GM04504 (cell line): ENCODE results near the gene UBE2O.

Experiments used
- DNase-seq: peaks from one replicate; pipeline ENCODE4 v3.0.0-alpha.2; 2012; ENCODE audit warnings: low read depth

Gene UBE2O

DNA sequence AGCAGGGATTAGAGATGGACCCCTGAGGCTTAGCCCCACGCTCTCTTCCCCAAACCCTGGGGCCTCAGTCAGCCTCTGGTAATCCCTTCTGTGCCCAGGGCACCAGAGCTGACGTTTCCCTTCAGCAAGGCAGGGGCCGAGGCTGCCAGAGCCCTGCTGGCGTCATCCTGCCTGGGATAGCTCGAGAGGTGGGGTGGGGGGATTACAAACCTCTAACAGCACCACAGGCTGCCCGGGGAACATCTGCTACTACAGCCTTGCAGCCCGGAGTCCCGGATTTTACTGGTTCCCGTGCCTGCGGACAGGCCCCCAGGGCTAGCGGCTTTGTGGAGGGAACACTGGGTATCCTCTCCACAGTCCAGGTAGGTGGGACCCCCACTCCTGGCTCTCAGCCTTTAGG lies 14.4 kb upstream of the UBE2O start, which contains the start of gene AANAT:
TSS of gene AANAT (plus strand) at position 238 of the 400 bp plus-strand sequence. CDS start 1,144 bp downstream, outside the sequence.
- no peak for DNase-seq

- no peak for DNase-seq
These were observed 13.8 kb upstream of the UBE2O start for GRCh38 chr17:76466775-76467130.

DNA sequence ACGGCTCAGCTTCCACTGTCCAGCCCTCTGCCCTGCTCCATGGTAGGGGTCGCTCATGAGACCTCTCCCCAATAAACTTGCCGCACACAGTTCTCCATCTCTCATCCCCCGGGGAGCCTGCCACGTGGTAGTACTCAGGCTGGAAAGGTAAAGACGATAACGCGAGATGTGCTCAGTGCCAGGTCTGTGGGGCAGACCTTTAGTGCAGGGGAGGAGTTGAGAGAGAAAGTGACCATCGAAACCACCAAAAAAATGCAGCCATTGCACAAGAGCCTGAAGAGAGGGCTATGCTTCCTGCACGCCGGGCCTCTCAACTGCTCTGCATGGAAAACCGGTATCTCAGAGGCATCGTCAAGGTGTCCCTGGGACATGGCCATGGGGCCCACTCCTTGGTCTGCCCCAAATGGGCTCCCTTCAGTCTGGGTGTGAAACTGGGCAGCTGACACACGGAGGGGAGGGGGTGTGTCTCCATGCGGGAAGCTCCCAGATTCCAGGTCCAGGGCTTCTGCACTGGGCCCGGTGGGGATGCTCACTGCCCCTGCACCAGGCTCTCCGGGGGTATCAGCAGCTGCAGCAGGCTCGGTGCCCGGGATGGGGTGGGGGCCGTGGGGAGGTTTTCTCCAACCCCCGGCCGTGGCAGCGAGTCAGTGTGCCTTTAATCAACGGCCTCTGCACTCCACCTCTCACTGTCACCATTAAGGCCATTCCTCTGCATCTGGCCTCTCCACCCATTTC lies 9.8 kb upstream of the UBE2O start:
- DNase-seq: no peak

GRCh38 chr17:76461765-76462555 lies 9.0 kb upstream of the UBE2O start:
- DNase-seq: no peak

DNA sequence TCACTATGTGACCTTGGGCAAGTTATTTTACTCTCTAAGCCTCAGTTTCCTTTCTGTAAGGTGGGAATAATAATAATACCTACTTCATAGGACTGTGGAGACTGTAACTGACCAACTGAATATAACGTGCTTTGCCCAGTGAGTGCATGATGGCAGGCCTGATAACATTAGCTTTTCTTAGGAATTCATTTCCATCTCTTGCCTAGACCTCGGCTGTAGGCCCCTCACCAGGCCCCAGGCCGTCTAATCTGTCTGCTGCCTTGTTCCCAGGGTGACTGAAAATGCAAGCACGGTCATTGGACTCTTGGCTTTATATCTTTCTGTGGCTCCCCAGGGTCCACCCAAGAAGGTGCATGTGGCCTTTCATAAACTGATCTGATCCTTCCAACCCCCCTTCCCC lies 6.7 kb upstream of the UBE2O start:
- DNase-seq: no peak

GRCh38 chr17:76458580-76459490 lies 5.9 kb upstream of the UBE2O start:
- no peak for DNase-seq

DNA sequence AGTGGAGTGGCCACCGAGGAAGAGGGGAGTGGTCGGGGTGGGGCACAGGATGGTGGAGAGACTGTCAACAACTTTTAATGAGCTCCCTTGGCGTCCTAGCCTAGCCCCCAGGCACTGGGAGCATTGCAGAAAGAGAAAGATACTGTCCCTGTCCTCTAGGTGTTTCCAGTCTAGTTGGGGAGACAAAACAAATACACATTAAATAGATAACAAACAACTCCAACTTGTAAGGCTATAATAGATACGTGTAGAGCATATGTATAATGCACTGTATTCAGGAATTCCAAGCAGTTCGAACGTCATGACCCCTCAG lies 435 bp upstream of the UBE2O start:
- no peak for DNase-seq

DNA sequence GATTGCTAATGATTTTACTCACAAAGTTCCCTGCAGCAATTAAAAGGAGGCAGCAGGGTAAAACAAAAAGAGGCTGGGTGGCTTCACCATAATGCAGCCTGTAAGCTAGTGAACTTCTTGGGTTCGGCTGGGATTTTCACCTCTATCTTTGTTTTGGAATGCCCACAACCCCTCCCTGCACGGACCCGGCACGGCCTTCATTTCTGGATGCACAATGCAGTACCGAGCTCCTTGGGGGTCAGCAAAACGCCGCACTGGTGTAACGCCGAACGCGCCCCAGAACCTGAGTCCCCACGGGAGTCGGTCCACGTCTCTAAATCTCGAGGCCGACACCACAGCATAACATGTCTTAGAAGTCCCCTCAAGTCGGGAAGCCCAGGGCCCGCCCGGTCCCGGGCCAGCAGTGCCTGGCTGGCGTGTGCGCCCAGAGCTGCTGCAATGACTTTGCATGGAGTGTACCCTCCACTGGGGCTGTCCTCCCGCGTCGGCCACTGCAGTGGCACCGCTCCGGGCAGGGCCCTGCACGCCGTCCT lies 759 bp downstream of the UBE2O start:
- no peak for DNase-seq

GRCh38 chr17:76451506-76451905 lies 1.4 kb downstream of the UBE2O start:
- DNase-seq: no peak

DNA sequence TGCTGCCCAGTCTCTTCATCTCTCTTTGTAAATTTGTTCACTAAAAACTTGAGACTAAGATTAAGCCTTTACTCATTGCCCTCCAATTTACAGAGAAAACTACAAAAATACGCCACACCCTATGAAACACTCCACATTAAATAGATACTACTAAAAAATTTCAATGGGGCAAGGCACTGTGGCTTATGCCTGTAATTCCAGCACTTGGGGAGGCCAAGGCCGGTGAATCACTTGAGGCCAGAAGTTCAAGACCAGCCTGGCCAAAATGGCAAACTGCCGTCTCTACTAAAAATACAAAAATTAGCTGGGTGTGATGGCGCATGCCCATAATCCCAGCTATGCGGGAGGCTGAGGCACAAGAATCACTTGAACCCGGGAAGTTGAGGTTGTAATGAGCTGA lies 3.8 kb downstream of the UBE2O start:
- DNase-seq: no peak

DNA sequence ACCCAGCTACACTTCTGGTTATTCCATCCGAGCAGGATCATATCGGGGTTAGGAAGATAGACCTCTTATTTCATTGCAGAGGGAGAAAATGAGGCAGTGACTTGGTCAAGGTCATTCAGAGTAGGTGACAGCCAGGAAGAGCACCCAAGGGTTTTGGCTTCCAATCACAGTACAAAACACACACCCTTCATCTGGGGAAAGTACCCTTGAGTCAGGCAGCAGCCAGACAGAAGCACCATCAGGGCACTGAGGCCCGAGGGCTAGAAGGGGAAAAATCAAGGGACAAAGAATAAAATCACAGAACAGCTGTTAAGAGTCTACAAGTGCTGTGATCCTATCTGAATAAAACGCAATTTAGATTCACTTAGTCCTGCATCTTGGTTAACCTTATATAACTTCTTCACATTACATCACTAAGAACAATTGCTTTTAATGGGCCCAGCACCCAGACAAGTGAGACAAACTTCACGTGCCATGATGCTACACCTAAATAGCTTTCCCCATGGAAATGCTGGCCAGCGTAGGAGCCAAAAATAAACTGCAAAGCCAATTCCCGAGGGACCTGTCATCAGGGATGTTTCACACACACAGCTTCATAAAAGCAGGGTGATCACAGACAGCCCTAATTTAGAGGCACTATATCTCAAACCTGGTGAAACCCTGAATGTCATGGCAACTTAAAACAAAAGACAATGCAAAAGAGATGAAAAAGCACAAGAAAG lies 4.9 kb downstream of the UBE2O start:
- DNase-seq: no peak

DNA sequence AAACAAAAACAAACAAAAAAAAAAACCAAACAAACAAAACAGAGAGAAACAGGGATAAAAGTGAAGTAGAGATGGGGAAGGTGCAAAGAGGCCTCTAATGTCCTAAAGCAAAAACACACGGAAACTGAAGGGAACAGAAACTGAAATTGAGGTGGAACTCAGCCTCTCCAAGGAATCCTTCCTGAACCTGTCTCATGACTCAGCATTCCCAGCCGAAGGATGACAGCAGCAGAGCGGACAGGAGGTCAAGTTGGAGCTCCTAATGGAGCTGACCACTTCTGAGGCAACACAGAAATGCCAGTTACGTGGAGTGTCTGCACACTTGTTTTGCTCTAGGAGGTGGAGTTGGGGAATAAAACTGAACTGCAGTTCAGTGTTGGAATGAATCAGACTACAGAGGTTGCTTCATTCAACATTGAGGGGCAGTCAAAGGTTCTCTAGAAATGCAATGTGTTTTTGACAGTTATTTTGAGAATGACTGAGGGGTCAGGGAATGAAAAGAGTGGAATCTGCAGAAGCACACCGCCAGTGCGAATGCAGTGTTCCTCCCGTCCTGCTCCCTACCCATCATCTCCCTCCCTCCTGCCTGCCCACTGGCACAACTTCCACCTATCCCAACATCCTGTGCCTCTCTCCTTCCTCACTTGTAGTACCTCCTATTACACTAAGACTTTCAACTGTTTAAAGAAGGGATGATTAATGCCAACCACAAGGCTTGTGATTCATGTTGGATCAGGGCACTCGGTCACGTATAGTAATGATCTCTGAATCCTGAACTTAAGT lies 6.3 kb downstream of the UBE2O start:
- peak; percentile 64 for DNase-seq

GRCh38 chr17:76445697-76446448 lies 7.1 kb downstream of the UBE2O start:
- no peak for DNase-seq

GRCh38 chr17:76444518-76445311 lies 8.2 kb downstream of the UBE2O start:
- DNase-seq: no peak

- no peak for DNase-seq
These were observed 10.3 kb downstream of the UBE2O start for GRCh38 chr17:76442341-76443338.

DNA sequence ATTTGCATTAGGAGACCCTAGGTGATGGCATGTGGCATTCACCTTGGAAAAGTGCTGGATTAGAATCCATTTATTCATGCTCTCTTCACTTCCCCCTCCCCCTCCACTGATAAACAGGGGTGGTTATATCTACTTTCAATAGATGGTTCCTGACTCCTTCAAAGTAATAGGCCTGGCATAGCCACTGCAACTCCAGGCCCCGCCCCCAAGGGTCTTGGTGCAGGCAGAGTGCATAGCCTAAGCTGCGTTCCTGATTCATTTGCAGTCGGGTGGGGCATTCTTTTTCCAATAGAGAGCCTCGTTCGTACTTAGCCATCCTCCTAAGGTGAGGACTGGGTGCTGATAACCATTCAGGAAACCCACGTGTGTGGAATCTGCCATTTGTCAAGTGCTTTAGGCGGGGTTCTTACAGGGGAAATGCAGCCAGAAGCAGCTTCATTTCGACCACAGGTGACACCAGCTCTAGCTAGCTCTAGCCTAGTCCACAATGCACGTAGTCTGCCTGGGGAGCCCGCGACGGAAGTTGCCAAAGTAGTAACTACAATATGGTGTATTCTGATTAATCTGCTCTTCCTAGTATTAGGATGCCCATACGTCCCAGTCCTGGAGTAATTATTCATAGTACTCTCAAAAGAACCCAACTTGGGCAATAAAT lies 11.1 kb downstream of the UBE2O start:
- no peak for DNase-seq

DNA sequence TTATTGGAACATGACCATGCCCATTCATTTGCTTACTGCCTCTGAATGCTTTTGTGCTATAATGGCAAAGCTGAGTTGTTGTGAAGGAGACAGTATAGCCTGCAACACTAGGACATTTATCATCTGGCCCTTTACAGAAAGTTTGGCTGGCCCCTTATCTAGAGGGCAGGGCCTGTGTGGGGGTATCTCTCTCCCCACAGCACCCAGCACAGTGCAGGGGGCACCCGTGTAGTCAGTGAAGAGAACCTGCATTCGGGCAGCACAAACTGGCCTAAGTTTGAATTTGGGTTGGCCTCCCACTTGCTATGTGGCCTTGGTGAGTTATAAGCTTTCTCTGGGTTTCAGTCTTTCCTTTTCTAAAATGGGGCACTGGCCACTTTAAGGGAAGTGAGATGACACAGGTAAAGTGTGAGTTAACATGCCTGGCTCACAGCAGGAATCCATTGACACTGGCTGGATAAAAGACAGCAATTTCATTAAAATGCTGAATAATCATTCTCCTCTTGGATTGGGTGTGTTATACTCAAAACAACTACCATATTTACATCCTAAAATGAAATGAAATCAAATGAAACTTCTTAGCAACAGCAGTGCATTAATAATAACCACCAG lies 12.1 kb downstream of the UBE2O start:
- no peak for DNase-seq
